Measurements from ENCODE around the gene RAB1B.
A peak's percentile ranks its signal among the peaks of the same experiment; 100 is the strongest.

RAB1B gene

DNA sequence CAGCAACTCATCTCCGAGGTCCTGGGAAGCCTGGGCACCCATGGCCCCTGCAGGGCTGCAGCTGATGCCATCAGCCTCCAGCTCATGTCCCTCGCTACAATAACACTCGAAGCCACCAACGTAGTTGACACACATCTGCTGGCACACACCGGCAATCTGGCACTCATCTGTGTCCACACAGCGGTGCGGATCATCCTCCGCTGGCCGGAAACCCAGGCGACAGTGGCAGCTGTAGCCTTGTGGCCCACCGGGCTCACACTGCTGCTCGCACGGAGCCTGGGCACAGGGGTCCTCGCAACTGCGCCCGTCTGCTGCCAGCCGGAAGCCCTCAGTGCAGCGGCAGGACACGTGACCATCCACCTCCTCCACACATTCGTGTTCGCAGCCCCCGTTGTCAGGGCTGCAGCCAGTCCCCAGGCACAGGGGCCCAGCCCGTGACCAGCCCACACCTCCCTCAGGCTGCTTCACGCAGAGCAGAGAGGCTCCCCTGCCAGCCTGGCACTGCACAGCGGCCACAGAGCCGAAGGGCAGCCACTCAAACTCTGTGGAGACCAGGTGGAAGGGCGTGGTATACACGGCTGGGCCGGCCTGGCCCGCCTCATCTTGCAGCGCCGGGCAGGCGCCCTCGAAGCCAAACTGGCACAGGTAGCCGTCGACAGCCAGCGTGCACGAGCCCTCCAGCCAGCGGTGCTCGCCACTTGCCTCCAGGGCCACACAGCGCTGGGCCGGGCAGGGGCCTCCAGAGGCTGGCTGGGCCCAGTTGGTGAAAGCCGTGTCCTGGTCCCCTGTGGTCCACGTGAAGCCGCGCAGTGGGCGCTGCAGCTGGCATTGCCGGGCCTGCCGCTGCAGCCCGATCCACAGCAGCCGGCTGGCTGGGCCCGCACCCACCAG is 47.7 kb downstream of the RAB1B start:
- no peaks in the 10 kb centered on the region for H3K27me3 ChIP-seq (ENCODE audit: control insufficient read depth in 3 of 3, insufficient read depth in 3 of 3, low read depth in 1 of 3, low read length in 3 of 3)
- peak overlapping the region; percentile 74 for H4K91ac ChIP-seq (ENCODE audit: low read depth, low read length, poor library complexity)
- H3K36me3 ChIP-seq (replicated peaks in 1 of 2; ENCODE audit: control insufficient read depth in 2 of 2, insufficient read depth in 2 of 2, low read length in 2 of 2): no peaks in the 10 kb centered on the region
- H3K14ac ChIP-seq (ENCODE audit: low read length): peak overlapping the region; percentile 91
- H3K23ac ChIP-seq (ENCODE audit: low read depth, low read length, poor library complexity): peak overlapping the region; percentile 50
- peak overlapping the region; percentile 70 for H3K9ac ChIP-seq (ENCODE audit: low read depth, low read length, poor library complexity)
- H2AK5ac ChIP-seq (ENCODE audit: low read depth, low read length): peak overlapping the region; percentile 98
- no peak overlapping the region for H3K4me3 ChIP-seq (ENCODE audit: low read length in 2 of 2)
- H3K18ac ChIP-seq (ENCODE audit: low read length): peak overlapping the region; percentile 69
- H2BK5ac ChIP-seq (ENCODE audit: low read length): no peak overlapping the region
- peak overlapping the region; percentile 64 for H2BK12ac ChIP-seq (ENCODE audit: low read length)
- H2BK120ac ChIP-seq (ENCODE audit: low read depth, low read length): peak overlapping the region; percentile 68
- no peak for DNase-seq (ENCODE audit: low spot score)
- WGBS, 2 donors (ENCODE audit: extremely low coverage in 2 of 2, insufficient read length in 2 of 2, insufficient replicate concordance in 1 of 2): no CpG with 5 or more reads among the region's 52 CpGs
- no peaks in the 10 kb centered on the region for H3K79me1 ChIP-seq (ENCODE audit: low read depth, low read length)
- H2AFZ ChIP-seq (ENCODE audit: low read length): peak overlapping the region; percentile 84
- no peak overlapping the region for H3K27ac ChIP-seq (replicated peaks; ENCODE audit: low read length)
- no peak overlapping the region for H3K4me2 ChIP-seq (ENCODE audit: insufficient read depth, low read length, poor library complexity, severe bottlenecking)
- no peaks in the 10 kb centered on the region for H3K9me3 ChIP-seq (replicated peaks in 1 of 2; ENCODE audit: control insufficient read depth in 2 of 2, insufficient read depth in 1 of 2, low read depth in 1 of 2, low read length in 2 of 2)
- H4K8ac ChIP-seq (ENCODE audit: low read depth, low read length): no peak overlapping the region
- H3K4me1 ChIP-seq (ENCODE audit: control insufficient read depth in 2 of 2, insufficient read depth in 1 of 2, low read depth in 1 of 2, low read length in 2 of 2): peaks cover 22 to 30% of the 10 kb centered on the region in 2 donors
- H3K4ac ChIP-seq (ENCODE audit: low read length): peak overlapping the region; percentile 79
- H2BK15ac ChIP-seq (ENCODE audit: low read length): peak overlapping the region; percentile 88

DNA sequence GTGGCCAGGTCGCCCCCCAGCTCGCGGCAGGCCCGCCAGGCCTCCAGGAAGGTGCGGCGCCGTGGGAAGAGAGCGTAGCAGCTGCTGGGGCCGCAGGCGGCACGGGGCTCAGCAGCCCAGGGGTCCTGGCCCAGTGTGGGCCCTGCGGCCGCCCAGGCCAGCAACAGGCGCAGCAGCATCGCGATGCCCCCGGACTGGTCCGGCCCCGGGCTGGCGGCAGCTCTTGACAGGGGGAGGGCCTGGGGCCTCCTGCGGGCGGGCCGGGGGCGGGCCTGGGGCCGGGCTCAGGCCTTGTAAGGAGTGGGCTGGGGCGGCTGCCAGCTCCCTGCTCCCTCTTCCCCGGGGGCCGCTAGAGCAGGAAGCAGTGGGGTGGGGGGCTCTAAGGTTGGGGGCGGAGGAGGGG is 48.4 kb downstream of the RAB1B start, which contains the start of gene CD248:
Gene CD248, minus strand, starts transcription at position 196 of the 403 bp plus-strand sequence. Its CDS starts 17 bp downstream, at position 179.
- Histone ChIP-seq H3K9me3 (replicated peaks in 1 of 2; ENCODE audit: control insufficient read depth in 2 of 2, insufficient read depth in 1 of 2, low read depth in 1 of 2, low read length in 2 of 2) (no peaks in the 10 kb centered on the region), H3K4me3 (ENCODE audit: low read length in 2 of 2) (no peak within 1 kb of the TSS), H3K4me2 (ENCODE audit: insufficient read depth, low read length, poor library complexity, severe bottlenecking) (peak within 1 kb of the TSS; percentile 13), H4K91ac (ENCODE audit: low read depth, low read length, poor library complexity) (peak within 1 kb of the TSS; percentile 74), H3K4me1 (ENCODE audit: control insufficient read depth in 2 of 2, insufficient read depth in 1 of 2, low read depth in 1 of 2, low read length in 2 of 2) (peaks cover 22 to 30% of the 10 kb centered on the region in 2 donors), H3K27ac (replicated peaks; ENCODE audit: low read length) (peak within 1 kb of the TSS; percentile 42), H3K18ac (ENCODE audit: low read length) (peak within 1 kb of the TSS; percentile 69), H2AFZ (ENCODE audit: low read length) (peak within 1 kb of the TSS; percentile 84), H3K23ac (ENCODE audit: low read depth, low read length, poor library complexity) (peak within 1 kb of the TSS; percentile 50), H2BK5ac (ENCODE audit: low read length) (no peak within 1 kb of the TSS), H2AK5ac (ENCODE audit: low read depth, low read length) (peak within 1 kb of the TSS; percentile 98), H3K27me3 (ENCODE audit: control insufficient read depth in 3 of 3, insufficient read depth in 3 of 3, low read depth in 1 of 3, low read length in 3 of 3) (no peaks in the 10 kb centered on the region), H3K9ac (ENCODE audit: low read depth, low read length, poor library complexity) (peak within 1 kb of the TSS; percentile 70), H2BK12ac (ENCODE audit: low read length) (peak within 1 kb of the TSS; percentile 64), H3K79me1 (ENCODE audit: low read depth, low read length) (no peaks in the 10 kb centered on the region), H3K36me3 (replicated peaks in 1 of 2; ENCODE audit: control insufficient read depth in 2 of 2, insufficient read depth in 2 of 2, low read length in 2 of 2) (no peaks in the 10 kb centered on the region), H3K4ac (ENCODE audit: low read length) (peak within 1 kb of the TSS; percentile 79), H2BK15ac (ENCODE audit: low read length) (peak within 1 kb of the TSS; percentile 88), H2BK120ac (ENCODE audit: low read depth, low read length) (peak within 1 kb of the TSS; percentile 68), H4K8ac (ENCODE audit: low read depth, low read length) (peak within 1 kb of the TSS; percentile 90), H3K14ac (ENCODE audit: low read length) (peak within 1 kb of the TSS; percentile 91)
- no CpG with 5 or more reads among the region's 29 CpGs for whole genome bisulfite sequencing, 2 donors (ENCODE audit: extremely low coverage in 2 of 2, insufficient read length in 2 of 2, insufficient replicate concordance in 1 of 2)
- DNase-seq (ENCODE audit: low spot score): no peak

DNA sequence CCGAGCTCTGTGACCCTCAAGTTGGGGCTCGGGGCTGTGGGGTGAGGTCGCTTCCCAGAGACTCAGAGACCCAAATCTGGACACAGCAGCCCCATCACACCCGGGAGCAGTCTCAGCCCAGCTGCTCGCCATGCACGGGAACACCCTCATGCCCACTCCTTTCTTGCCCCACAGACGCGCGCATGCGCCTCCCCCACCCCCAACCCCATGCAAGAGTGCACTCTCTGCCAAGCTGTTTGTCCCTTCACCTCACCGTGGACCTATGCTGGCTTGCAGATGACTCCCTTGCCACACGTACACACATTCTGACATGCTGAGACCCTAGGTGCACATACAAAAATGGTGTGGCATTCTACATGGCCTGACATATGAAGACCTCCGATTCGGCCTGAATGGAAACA is 48.9 kb downstream of the RAB1B start:
- H2BK12ac ChIP-seq (ENCODE audit: low read length): no peak overlapping the region
- H3K4me3 ChIP-seq (ENCODE audit: low read length in 2 of 2): no peak overlapping the region
- H2BK5ac ChIP-seq (ENCODE audit: low read length): no peak overlapping the region
- no peaks in the 10 kb centered on the region for H3K27me3 ChIP-seq (ENCODE audit: control insufficient read depth in 3 of 3, insufficient read depth in 3 of 3, low read depth in 1 of 3, low read length in 3 of 3)
- peak overlapping the region; percentile 40 for H3K23ac ChIP-seq (ENCODE audit: low read depth, low read length, poor library complexity)
- H3K4ac ChIP-seq (ENCODE audit: low read length): no peak overlapping the region
- no peak overlapping the region for H2BK15ac ChIP-seq (ENCODE audit: low read length)
- peak overlapping the region; percentile 13 for H3K9ac ChIP-seq (ENCODE audit: low read depth, low read length, poor library complexity)
- peaks cover 22 to 28% of the 10 kb centered on the region in 2 donors for H3K4me1 ChIP-seq (ENCODE audit: control insufficient read depth in 2 of 2, insufficient read depth in 1 of 2, low read depth in 1 of 2, low read length in 2 of 2)
- no peak for DNase-seq (ENCODE audit: low spot score)
- peak overlapping the region; percentile 2 for H3K4me2 ChIP-seq (ENCODE audit: insufficient read depth, low read length, poor library complexity, severe bottlenecking)
- WGBS, 2 donors (ENCODE audit: extremely low coverage in 2 of 2, insufficient read length in 2 of 2, insufficient replicate concordance in 1 of 2): no CpG with 5 or more reads among the region's 14 CpGs
- H4K8ac ChIP-seq (ENCODE audit: low read depth, low read length): no peak overlapping the region
- H3K18ac ChIP-seq (ENCODE audit: low read length): peak overlapping the region; percentile 58
- peak overlapping the region; percentile 42 for H3K27ac ChIP-seq (replicated peaks; ENCODE audit: low read length)
- H2BK120ac ChIP-seq (ENCODE audit: low read depth, low read length): no peak overlapping the region
- no peaks in the 10 kb centered on the region for H3K36me3 ChIP-seq (replicated peaks in 1 of 2; ENCODE audit: control insufficient read depth in 2 of 2, insufficient read depth in 2 of 2, low read length in 2 of 2)
- no peaks in the 10 kb centered on the region for H3K79me1 ChIP-seq (ENCODE audit: low read depth, low read length)
- H3K14ac ChIP-seq (ENCODE audit: low read length): no peak overlapping the region
- peak overlapping the region; percentile 1 for H2AK5ac ChIP-seq (ENCODE audit: low read depth, low read length)
- H4K91ac ChIP-seq (ENCODE audit: low read depth, low read length, poor library complexity): no peak overlapping the region
- H2AFZ ChIP-seq (ENCODE audit: low read length): peak overlapping the region; percentile 84
- no peaks in the 10 kb centered on the region for H3K9me3 ChIP-seq (replicated peaks in 1 of 2; ENCODE audit: control insufficient read depth in 2 of 2, insufficient read depth in 1 of 2, low read depth in 1 of 2, low read length in 2 of 2)

Data from neuronal stem cell (in vitro differentiated cells).